WTC11 (cell line): ENCODE results near the gene BBS9. TPM values are rescaled to one million over a fixed set of nuclear protein-coding genes. Genes with fewer than 3 reads are reported as not detected.

ENCODE experiments used
- ATAC-seq: fragments of 200-7000 bp; cut with Tn5 transposase; 2 replicates; pipeline ENCODE4 v1.10.0; 2021; ENCODE audit warnings: mild to moderate bottlenecking, moderate library complexity
- CTCF ChIA-PET: fragments of 300-600 bp; sonication (Branson Sonifier 250); formaldehyde crosslinking; loops from one replicate; lab custom pipeline; 2021; ENCODE audit warnings: antibody characterized with exemption; lab: Charles Lee
- POLR2A ChIA-PET: fragments of 350-600 bp; sonication (Branson Sonifier 250); formaldehyde crosslinking; loops from one replicate; lab custom pipeline; 2021; ENCODE audit warnings: antibody characterized with exemption; lab: Charles Lee
- DNase-seq: peaks from one replicate; pipeline ENCODE4 v3.0.0; 2021; ENCODE audit warnings: low spot score
- H3K27ac Mint-ChIP-seq: 2 replicates; pipeline ENCODE4 v1.8.0; 2021; ENCODE audit warnings: mixed read lengths
- H3K27me3 Mint-ChIP-seq: 2 replicates; pipeline ENCODE4 v1.8.0; 2021; ENCODE audit warnings: low read depth, mild to moderate bottlenecking, moderate library complexity, mixed read lengths
- H3K36me3 Mint-ChIP-seq: 2 replicates; pipeline ENCODE4 v1.8.0; 2021; ENCODE audit warnings: mixed read lengths
- H3K4me1 Mint-ChIP-seq: 2 replicates; pipeline ENCODE4 v1.8.0; 2022; ENCODE audit warnings: mixed read lengths
- H3K4me3 Mint-ChIP-seq: 2 replicates; pipeline ENCODE4 v1.8.0; 2021; ENCODE audit warnings: mild to moderate bottlenecking, moderate library complexity, mixed read lengths
- H3K9me3 Mint-ChIP-seq: 2 replicates; pipeline ENCODE4 v1.8.0; 2021; ENCODE audit warnings: mixed read lengths
- CBFB ChIP-seq: sonication (generic); formaldehyde crosslinking; IDR thresholded peaks from 2 replicates; pipeline ENCODE4 v1.8.1; 2022; ENCODE audit warnings: mild to moderate bottlenecking, low read depth, missing genetic modification reagents
- CDX4 ChIP-seq: fragments of 250-450 bp; sonication (Bioruptor Pico); IDR thresholded peaks from 2 replicates; pipeline ENCODE4 v1.9.0; 2021; ENCODE audit warnings: moderate library complexity, mild to moderate bottlenecking, inconsistent platforms, borderline replicate concordance
- E2F5 ChIP-seq: sonication (generic); formaldehyde crosslinking; IDR thresholded peaks from 2 replicates; pipeline ENCODE4 v1.8.1; 2022; ENCODE audit warnings: mild to moderate bottlenecking, moderate library complexity, missing genetic modification reagents
- ELF4 ChIP-seq: sonication (generic); formaldehyde crosslinking; IDR thresholded peaks from 2 replicates; pipeline ENCODE4 v1.8.1; 2022; ENCODE audit warnings: low read depth, mild to moderate bottlenecking, moderate library complexity, missing genetic modification reagents
- FOXJ3 ChIP-seq: sonication (generic); formaldehyde crosslinking; IDR thresholded peaks from 2 replicates; pipeline ENCODE4 v1.9.0; 2021; ENCODE audit warnings: missing genetic modification reagents, mild to moderate bottlenecking, borderline replicate concordance
- FOXP4 ChIP-seq: sonication (generic); formaldehyde crosslinking; IDR thresholded peaks from 2 replicates; pipeline ENCODE4 v1.8.0; 2022; ENCODE audit warnings: mild to moderate bottlenecking, missing genetic modification reagents
- IRF2 ChIP-seq: sonication (generic); formaldehyde crosslinking; IDR thresholded peaks from 2 replicates; pipeline ENCODE4 v1.8.0; 2022; ENCODE audit warnings: low read depth, missing genetic modification reagents, borderline replicate concordance
- JAZF1 ChIP-seq: fragments of 250-450 bp; sonication (Bioruptor Pico); IDR thresholded peaks from 2 replicates; pipeline ENCODE4 v1.9.0; 2021; ENCODE audit warnings: moderate library complexity, mild to moderate bottlenecking, inconsistent platforms
- MXD4 ChIP-seq: fragments of 250-450 bp; sonication (Bioruptor Pico); IDR thresholded peaks from 2 replicates; pipeline ENCODE4 v1.8.0; 2021; ENCODE audit warnings: mild to moderate bottlenecking, moderate library complexity, borderline replicate concordance
- NR3C1 ChIP-seq: sonication (generic); formaldehyde crosslinking; conservative IDR thresholded peaks from 2 replicates; pipeline ENCODE4 v1.8.1; 2023; ENCODE audit warnings: low read depth, mild to moderate bottlenecking, missing genetic modification reagents
- PRRX2 ChIP-seq: fragments of 250-450 bp; sonication (Bioruptor Pico); IDR thresholded peaks from 2 replicates; pipeline ENCODE4 v1.8.0; 2021; ENCODE audit warnings: mild to moderate bottlenecking
- RELA ChIP-seq: sonication (generic); formaldehyde crosslinking; IDR thresholded peaks from 2 replicates; pipeline ENCODE4 v1.8.1; 2022; ENCODE audit warnings: missing genetic modification reagents, mild to moderate bottlenecking, borderline replicate concordance
- RORB ChIP-seq: fragments of 250-450 bp; sonication (Bioruptor Pico); IDR thresholded peaks from 2 replicates; pipeline ENCODE4 v1.9.0; 2021; ENCODE audit warnings: mild to moderate bottlenecking
- STAT6 ChIP-seq: sonication (generic); formaldehyde crosslinking; conservative IDR thresholded peaks from 2 replicates; pipeline ENCODE4 v1.8.1; 2023; ENCODE audit warnings: mild to moderate bottlenecking, low read depth, missing genetic modification reagents, moderate library complexity
- USF1 ChIP-seq: sonication (generic); formaldehyde crosslinking; IDR thresholded peaks from 2 replicates; pipeline ENCODE4 v1.8.0; 2022; ENCODE audit warnings: mild to moderate bottlenecking, missing genetic modification reagents
- ZNF121 ChIP-seq: sonication (generic); formaldehyde crosslinking; IDR thresholded peaks from 2 replicates; pipeline ENCODE4 v1.8.0; 2023; ENCODE audit warnings: missing genetic modification reagents
- ZNF416 ChIP-seq: fragments of 250-450 bp; sonication (Bioruptor Pico); IDR thresholded peaks from 2 replicates; pipeline ENCODE4 v1.9.0; 2021; ENCODE audit warnings: mild to moderate bottlenecking, inconsistent platforms
- total RNA-seq: library from RNA; stranded (reverse); gene quantifications from 3 replicates; pipeline ENCODE4 v1.2.3, GENCODE V29; 2021

Gene BBS9
- total RNA-seq, 1 experiment from 2014 or later, result 56.6 TPM

- no peaks in the 10 kb centered on the region for H3K9me3 Mint-ChIP-seq
- H3K27ac Mint-ChIP-seq, result no peak overlapping the region
- CTCF ChIA-PET, result interaction anchor here (1.5 kb wide), 1 partner anchor 10 kb away, joined by 5 read pairs; the partner anchor contains the start of gene RP9
- DNase-seq, result no peak
- POLR2A ChIA-PET, result no interaction called here
- no peak overlapping the region for H3K4me3 Mint-ChIP-seq
- H3K27me3 Mint-ChIP-seq, result no peaks in the 10 kb centered on the region
- no peak for TF ChIP-seq RORB (CRISPR knock-in tag)
- no peak for TF ChIP-seq CDX4 (CRISPR knock-in tag)
- no peak for TF ChIP-seq RELA (CRISPR knock-in tag)
- TF ChIP-seq STAT6 (CRISPR knock-in tag), result no peak
- no peak for TF ChIP-seq NR3C1 (CRISPR knock-in tag)
- H3K36me3 Mint-ChIP-seq, result peaks cover 57% of the 10 kb centered on the region
- H3K4me1 Mint-ChIP-seq, result no peaks in the 10 kb centered on the region
- ATAC-seq, result no peak
These were observed 30.0 kb upstream of the BBS9 start for GRCh38 chr7:33099154-33099940.

- ChIA-PET POLR2A (no interaction called here), CTCF (interaction anchor here (0.7 to 1.5 kb wide), 2 partner anchors 8 to 676 kb away, joined by 3 to 5 read pairs; partner anchors contain the start of gene RP9)
These were observed 28.6 kb upstream of the BBS9 start for GRCh38 chr7:33100770-33101169.

GRCh38 chr7:33101906-33102305 is 27.5 kb upstream of the BBS9 start:
- H3K36me3 Mint-ChIP-seq, result peaks cover 37% of the 10 kb centered on the region
- POLR2A ChIA-PET, result no interaction called here
- H3K27me3 Mint-ChIP-seq, result no peaks in the 10 kb centered on the region
- no peaks in the 10 kb centered on the region for H3K9me3 Mint-ChIP-seq
- TF ChIP-seq USF1 (CRISPR knock-in tag), result no peak
- TF ChIP-seq JAZF1 (CRISPR knock-in tag), result no peak
- TF ChIP-seq MXD4, result no peak
- no peak for TF ChIP-seq ELF4 (CRISPR knock-in tag)
- TF ChIP-seq ZNF121, result no peak
- no peak for TF ChIP-seq FOXJ3 (CRISPR knock-in tag)
- no peak for TF ChIP-seq CBFB
- TF ChIP-seq ZNF416 (CRISPR knock-in tag), result no peak
- no peak for TF ChIP-seq FOXP4
- no peak for TF ChIP-seq E2F5 (CRISPR knock-in tag)
- TF ChIP-seq PRRX2 (CRISPR knock-in tag), result no peak
- no peak overlapping the region for H3K4me3 Mint-ChIP-seq
- DNase-seq, result no peak
- CTCF ChIA-PET, result no interaction called here
- no peak for ATAC-seq
- H3K4me1 Mint-ChIP-seq, result no peaks in the 10 kb centered on the region
- no peak overlapping the region for H3K27ac Mint-ChIP-seq

More at GRCh38 chr7:33100770-33101169, 28.6 kb upstream of the BBS9 start:
- ATAC-seq, result no peak
- Mint-ChIP-seq H3K9me3 (no peaks in the 10 kb centered on the region), H3K27ac (no peak overlapping the region), H3K4me1 (no peaks in the 10 kb centered on the region), H3K4me3 (no peak overlapping the region), H3K36me3 (peaks cover 49% of the 10 kb centered on the region), H3K27me3 (no peaks in the 10 kb centered on the region)
- DNase-seq, result no peak
- TF ChIP-seq IRF2 (CRISPR knock-in tag), result no peak
